Measurements from ENCODE around the gene PLA2G4A.
A peak's percentile ranks its signal among the peaks of the same experiment; 100 is the strongest.

The PLA2G4A gene

DNA sequence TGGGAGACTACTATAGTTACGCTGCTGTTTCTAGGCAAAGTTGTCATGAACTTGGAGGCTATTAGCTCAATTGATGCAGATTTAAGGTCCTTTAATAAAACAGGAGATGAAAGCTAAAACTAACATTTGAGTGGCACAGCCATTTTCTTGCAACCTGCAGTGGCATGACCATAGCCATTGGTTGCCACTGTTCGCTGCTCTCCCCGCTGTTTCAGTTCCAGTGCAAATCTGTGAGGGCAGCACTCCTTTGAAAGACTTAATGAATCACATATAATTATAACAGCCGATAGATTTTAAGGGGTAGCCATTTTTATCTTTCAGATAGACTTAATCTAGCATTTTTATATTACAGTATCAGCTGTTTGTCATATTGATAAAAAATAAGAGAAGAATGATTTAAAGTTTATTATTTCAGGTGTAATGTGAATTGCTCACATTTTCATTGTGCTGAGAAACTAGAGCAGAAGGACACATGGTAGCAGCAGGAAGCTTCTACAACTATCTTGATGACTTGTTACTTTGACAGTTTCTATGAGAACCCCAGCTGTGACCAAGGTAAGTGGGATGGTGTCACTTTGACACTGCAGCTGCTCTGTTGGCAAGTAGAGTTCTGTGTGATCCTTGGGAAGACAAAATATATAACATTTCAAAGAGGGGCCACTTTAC, 203.7 kb downstream of the PLA2G4A start:
- DNase-seq (ENCODE audit: low spot score) = peak; percentile 29

DNA sequence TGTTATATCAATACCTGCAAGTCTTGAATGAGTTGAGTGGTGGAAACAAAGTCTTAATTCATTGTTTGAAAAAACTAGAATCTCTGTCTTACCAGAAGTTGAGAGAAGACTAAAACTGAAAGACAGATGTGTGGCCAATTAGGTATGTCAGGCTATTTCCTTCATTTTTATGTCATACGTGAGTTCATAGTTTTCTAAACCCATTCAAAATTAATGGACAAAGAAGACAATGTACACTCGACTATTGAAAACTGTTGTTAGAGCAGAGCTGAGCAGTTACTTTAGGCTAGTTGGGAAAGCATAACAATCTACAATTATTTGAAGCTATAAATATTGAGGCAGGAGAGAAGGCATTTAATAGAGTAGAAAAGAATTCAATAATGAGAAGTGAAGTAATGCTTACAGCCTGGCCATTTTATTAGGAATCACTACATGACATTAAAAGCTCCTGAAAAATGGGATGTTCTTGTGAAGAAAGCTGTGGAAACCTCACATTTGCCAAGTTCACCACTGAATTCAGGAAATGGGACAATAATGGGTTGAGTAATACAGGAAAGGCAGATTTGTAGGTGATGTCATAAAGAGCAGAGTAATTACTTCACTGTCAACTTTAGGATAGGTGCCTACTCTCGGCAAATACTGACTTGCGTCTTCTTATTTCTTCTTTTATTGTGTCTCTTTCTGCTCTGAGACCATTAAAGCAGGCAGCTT, 204.4 kb downstream of the PLA2G4A start:
- no peak for DNase-seq (ENCODE audit: low spot score)

DNA sequence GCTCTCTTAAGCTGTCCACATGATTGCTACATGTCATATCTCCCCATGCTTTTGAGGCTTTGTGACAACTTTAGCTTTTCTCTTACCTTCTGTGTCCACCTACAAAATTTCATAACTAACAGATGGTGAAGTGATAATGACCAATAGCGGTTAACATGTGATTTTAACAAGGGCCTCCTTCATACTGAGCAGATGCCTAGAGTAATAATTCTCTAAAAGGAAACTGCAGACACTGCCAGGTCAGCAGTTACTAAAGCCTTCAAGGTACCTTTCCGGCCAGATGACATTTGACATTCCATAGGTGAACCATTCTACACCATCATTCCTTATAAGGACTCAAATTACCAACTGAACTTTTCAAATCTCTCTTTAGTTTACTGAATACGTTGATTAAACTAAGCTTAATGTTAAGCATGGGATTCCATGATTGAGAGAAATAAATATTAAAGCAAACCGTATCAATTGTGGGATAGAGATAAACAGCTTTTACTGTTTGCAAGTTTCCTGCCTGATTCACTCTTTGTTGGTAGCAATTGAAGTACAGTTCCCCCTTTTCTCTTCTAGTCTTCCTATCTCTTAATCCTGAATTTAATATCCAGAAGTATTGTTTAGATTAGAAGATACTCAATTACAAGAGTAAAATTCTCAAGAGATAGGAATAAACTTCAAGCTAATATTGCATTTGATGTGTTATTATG, 205.1 kb downstream of the PLA2G4A start:
- DNase-seq (ENCODE audit: low spot score) = no peak

DNA sequence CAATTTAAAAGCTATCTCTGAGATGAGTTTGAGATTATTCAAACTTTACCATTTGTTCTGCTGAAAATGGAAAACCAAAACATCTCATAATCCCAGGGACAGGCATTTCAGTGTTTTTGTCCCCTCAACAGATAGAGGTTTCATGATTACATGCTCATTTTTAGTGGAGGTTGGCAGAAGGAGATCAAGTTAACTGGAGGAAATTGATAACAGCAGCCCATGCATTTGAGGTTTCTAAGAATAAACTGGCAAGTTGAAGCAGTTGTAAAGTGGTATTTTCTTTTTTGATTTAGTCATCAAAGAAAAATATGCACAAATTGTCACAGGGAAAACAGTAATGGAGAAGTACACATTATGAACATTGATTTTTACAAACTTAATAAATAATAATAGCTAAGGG, 205.8 kb downstream of the PLA2G4A start:
- DNase-seq (ENCODE audit: low spot score) = no peak

DNA sequence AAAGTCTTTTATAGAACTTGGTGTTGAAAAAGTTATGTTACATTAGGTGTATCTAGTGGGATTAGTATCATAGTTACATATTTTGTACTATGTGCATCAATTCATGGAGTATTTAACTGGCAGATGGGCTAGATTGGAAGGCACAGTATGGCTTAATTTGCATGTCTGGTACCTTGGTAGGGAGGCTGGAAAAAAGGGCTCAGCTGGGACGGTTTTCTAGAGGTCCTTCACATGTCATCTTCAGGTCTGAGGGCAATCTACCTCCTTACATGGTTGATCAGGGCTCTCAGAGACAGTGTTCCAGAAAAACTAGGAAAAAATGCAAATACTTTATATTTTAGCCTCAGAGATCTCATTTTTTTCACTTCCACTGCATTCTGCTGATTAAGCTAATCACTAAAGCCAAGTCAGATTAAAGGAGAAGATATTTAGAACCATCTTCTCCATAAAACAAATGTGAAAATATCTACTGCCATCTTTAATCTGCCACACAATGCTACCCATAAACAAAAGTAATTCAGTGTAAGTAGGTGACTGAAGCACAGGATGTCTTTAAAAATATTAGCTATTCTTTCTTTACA, 209.3 kb downstream of the PLA2G4A start:
- no peak for DNase-seq (ENCODE audit: low spot score)

All from pons (tissue), 1 donor.